Measurements from ENCODE around the gene SFXN3. TPM values are rescaled to one million over a fixed set of nuclear protein-coding genes. Genes with fewer than 3 reads are reported as not detected.

Gene SFXN3
- total RNA-seq, 6 experiments from 2014 or later: 44.1 to 57.4 (median 50.5) TPM

- DNase-seq: no peak
- TF ChIP-seq, protein P1, sequence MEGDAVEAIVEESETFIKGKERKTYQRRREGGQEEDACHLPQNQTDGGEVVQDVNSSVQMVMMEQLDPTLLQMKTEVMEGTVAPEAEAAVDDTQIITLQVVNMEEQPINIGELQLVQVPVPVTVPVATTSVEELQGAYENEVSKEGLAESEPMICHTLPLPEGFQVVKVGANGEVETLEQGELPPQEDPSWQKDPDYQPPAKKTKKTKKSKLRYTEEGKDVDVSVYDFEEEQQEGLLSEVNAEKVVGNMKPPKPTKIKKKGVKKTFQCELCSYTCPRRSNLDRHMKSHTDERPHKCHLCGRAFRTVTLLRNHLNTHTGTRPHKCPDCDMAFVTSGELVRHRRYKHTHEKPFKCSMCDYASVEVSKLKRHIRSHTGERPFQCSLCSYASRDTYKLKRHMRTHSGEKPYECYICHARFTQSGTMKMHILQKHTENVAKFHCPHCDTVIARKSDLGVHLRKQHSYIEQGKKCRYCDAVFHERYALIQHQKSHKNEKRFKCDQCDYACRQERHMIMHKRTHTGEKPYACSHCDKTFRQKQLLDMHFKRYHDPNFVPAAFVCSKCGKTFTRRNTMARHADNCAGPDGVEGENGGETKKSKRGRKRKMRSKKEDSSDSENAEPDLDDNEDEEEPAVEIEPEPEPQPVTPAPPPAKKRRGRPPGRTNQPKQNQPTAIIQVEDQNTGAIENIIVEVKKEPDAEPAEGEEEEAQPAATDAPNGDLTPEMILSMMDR (IDR thresholded peaks at IDR 0.05): no peak
- Mint-ChIP-seq H3K27me3 (ENCODE audit: insufficient read depth) (peaks cover 46% of the 10 kb centered on the region), H3K27ac (no peak overlapping the region), H3K4me1 (ENCODE audit: low read depth) (peaks cover 7% of the 10 kb centered on the region), H3K4me3 (no peak overlapping the region), H3K36me3 (ENCODE audit: low read depth) (no peaks in the 10 kb centered on the region), H3K9me3 (no peaks in the 10 kb centered on the region)
Measured at GRCh38 chr10:101076630-101077029, 45.6 kb downstream of the SFXN3 start.

DNA sequence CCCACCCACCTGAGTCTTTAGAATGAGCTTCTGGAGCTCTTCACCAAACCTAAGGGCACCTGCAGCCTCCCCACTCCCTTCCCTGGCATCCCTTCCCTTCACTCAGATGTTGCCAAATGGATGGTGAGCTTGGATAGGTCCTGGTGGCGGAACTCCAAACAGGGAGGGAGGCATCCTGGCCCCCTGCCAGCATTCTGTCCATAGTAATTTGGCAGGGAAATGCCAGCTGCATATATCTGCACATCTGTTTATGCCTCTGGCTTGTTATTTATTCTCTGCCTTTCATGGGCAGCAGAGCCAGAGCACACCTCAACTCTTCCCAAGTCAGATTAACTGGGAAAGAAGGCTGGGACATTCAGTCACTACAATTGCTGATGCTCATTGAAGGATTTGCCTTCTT lies 48.8 kb downstream of the SFXN3 start:
- no peaks in the 10 kb centered on the region for H3K36me3 Mint-ChIP-seq (ENCODE audit: low read depth)
- no peaks in the 10 kb centered on the region for H3K9me3 Mint-ChIP-seq
- peaks cover 35% of the 10 kb centered on the region for H3K27me3 Mint-ChIP-seq (ENCODE audit: insufficient read depth)
- no peaks in the 10 kb centered on the region for H3K4me1 Mint-ChIP-seq (ENCODE audit: low read depth)
- no peak for DNase-seq
- no peak overlapping the region for H3K27ac Mint-ChIP-seq
- no peak overlapping the region for H3K4me3 Mint-ChIP-seq
- TF ChIP-seq, protein P1 (IDR thresholded peaks at IDR 0.05): no peak

DNA sequence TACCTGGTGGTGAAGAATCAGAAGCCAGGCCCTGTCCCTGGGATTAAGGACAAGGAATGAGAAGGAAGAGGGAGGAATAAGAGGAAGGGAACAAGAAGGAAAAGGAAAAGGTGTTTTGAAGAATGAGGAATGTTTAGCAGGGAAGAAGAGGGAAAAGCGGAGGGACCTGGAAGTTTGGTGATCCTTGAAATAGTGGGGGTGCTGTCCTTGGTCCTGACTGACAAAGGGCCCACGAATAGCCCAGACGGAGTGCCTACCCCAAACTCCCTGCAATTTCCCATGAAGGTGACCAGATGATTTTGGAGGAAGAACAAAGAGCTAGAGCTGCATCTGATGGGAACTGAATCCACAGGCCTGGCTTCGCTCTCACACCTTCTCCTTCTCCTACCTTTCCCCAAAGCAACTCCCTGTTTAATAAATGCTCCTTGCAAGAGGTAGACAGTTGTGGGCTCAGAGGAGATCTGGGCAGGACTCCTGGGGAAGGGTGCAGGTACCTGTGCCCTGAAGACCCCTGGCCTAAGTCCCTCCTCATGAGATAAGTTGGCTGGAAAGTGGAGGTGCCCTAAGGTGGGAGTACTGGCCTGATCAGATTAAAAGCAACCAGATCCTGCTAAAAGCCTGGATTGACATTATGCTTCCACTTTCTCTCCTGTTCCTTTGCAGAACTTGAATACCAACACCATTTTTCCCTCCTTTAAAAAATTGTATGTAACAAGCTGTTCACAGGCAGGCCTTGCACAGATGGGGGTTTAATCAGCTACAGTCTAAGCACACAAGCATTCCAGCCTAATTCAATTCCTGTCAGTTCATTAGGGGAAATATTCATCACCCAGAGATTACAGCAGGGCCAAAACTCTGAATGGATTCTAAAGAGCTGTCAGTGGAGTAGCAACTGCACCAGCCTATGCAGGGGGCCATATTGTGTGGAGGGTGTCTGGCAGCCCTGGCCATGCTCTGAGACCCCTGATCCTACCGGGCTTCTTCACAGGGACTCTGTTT lies 50.2 kb downstream of the SFXN3 start:
- no peak for DNase-seq
- H3K4me1 Mint-ChIP-seq (ENCODE audit: low read depth): no peaks in the 10 kb centered on the region
- H3K36me3 Mint-ChIP-seq (ENCODE audit: low read depth): no peaks in the 10 kb centered on the region
- H3K27ac Mint-ChIP-seq: no peak overlapping the region
- no peaks in the 10 kb centered on the region for H3K9me3 Mint-ChIP-seq
- no peak overlapping the region for H3K4me3 Mint-ChIP-seq
- H3K27me3 Mint-ChIP-seq (ENCODE audit: insufficient read depth): peaks cover 40% of the 10 kb centered on the region
- TF ChIP-seq, protein P1 (IDR thresholded peaks at IDR 0.05): no peak

- peaks cover 62% of the 10 kb centered on the region for H3K27me3 Mint-ChIP-seq (ENCODE audit: insufficient read depth)
- DNase-seq: no peak
- no peaks in the 10 kb centered on the region for H3K36me3 Mint-ChIP-seq (ENCODE audit: low read depth)
- H3K9me3 Mint-ChIP-seq: no peaks in the 10 kb centered on the region
- TF ChIP-seq, protein P1 (IDR thresholded peaks at IDR 0.05): no peak
- H3K27ac Mint-ChIP-seq: no peak overlapping the region
- H3K4me3 Mint-ChIP-seq: no peak overlapping the region
- peaks cover 5% of the 10 kb centered on the region; the same call in 1 of the 2 replicates for H3K4me1 Mint-ChIP-seq (ENCODE audit: low read depth)
Measured at GRCh38 chr10:101085846-101086245, 54.8 kb downstream of the SFXN3 start.

DNA sequence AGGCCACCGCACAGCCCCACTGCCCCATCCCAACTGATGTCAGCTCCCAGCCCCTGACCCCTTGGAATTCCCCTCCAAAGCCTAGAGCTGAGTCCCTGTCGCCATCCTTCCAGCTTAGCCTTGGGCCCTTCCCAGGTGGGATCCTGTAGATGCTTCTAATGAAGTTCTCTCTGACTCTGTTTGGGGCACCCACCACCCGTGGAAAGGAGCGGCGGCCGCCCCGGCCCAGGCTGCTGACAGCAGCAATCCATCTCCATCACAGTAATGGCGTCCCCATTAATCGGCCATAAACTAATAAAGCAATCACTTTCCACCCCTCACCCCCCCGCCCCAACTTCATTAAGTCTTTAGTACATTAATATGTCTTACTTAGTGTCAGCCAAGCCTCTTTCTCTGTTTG lies 56.3 kb downstream of the SFXN3 start:
- Mint-ChIP-seq H3K27me3 (ENCODE audit: insufficient read depth) (peaks cover 59% of the 10 kb centered on the region), H3K9me3 (no peaks in the 10 kb centered on the region), H3K4me3 (no peak overlapping the region), H3K36me3 (ENCODE audit: low read depth) (no peaks in the 10 kb centered on the region), H3K27ac (no peak overlapping the region), H3K4me1 (ENCODE audit: low read depth) (peaks cover 20% of the 10 kb centered on the region)
- TF ChIP-seq, protein P1 (IDR thresholded peaks at IDR 0.05): no peak
- no peak for DNase-seq

All from HFFc6 (cell line).